GM20431 (cell line): ENCODE data around the gene BRD8.

ENCODE experiments used
- in situ Hi-C: fragments of 300-500 bp; cut with MseI, MboI; formaldehyde crosslinking; loops from one replicate; pipeline ENCODE4 v1.15.0; 2020; ENCODE audit warnings: low sequenced_read_pairs; ENCODE audit not compliant: unreplicated experiment

BRD8 gene

GRCh38 chr5:138109463-138110265 is 68.8 kb downstream of the BRD8 start:
- in situ Hi-C loops = no loop called here

DNA sequence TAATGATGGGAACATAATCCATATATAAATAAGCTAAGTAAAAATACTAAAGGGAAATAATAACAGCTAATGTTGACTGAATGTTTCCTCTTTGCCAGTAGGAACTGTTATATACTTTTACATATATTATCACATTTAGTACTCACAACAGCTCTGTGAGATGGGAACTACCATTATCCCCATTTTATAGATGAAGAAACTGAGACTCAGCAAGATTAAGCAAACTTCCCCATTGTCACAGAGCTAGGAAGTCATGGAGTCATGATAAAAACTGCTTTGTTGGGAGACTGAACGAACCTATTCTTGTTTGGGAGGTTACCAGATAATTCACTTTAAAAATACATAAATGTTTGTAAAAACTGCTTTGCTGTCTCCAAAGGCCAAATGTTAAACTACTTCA is 71.2 kb downstream of the BRD8 start:
- in situ Hi-C loops = no loop called here

GRCh38 chr5:138105709-138106108 is 72.7 kb downstream of the BRD8 start:
- in situ Hi-C loops = no loop called here

DNA sequence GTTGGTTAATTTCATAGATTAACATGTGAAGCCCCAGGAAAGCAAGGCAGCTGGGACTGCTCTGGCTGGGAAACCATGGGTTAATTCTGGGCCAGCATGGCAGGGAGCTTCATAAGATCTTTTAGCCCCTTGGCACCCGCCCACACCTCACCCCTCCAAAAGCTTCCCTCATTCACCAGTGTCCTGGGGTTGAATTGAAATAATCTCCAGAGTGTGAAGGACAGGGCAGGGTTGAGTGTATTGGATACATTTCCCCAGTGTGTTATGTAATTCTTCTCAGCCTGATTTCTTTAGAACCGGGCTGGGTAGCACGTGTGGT is 75.2 kb downstream of the BRD8 start:
- in situ Hi-C loops = no loop called here

DNA sequence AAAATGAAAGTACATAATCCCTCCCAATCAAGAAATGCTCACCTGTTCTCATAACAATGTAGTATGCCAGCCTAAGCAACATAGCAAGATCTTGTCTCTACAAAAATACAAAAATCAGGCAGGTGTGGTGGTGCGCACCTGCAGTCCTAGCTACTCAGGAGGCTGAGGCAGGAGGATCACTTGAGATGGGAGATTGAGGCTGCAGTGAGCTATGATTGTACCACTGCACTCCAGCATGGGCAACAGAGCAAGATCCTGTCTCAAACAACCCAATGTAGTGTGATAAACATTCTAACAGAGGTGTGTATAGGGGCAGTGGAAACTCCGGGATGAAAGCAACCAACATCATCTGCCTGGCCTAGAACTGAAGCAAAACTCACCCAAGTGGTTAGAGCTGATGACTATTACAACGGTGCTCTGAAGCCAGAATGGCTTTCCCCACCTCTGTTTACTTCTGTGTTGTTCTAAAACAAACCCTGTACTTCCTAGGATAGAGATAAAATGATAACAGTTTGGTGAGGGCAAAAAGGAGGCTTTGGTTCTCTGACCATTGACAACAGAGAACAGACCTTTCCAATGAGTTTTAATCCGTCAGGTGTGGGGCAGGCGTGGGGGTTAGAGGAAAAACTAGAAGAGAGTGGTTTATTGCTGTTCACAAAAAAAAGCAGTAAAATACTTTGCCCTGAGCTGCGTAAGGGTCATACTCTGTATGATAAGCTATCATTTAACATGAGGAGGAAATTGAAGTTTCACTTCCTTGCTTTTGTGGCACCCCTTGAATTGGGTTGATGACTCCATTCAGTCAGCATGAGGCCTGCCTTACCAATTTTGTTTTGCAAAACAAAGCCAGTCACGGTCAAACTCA is 75.7 kb downstream of the BRD8 start:
- in situ Hi-C loops = no loop called here

GRCh38 chr5:138096997-138097828 is 81.2 kb downstream of the BRD8 start:
- in situ Hi-C loops = no loop called here

DNA sequence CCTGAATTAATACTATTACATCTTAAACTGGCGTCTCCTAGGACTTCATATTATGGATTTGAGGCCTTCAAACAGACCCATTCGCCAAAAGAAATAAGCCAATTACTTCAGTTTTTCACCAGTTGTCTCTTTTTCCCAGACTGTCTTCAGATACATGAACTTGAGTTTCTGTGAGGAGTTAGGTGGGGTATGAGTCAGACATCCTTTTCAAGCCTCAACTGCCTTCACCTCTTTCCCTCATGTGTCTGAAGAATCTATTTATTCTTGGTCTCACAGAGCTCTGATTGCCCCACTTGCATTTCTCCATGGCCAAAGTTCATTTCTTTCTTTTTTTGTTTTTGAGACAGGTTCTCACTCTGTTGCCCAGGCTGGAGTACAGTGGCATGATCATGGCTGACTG is 82.1 kb downstream of the BRD8 start:
- in situ Hi-C loops = no loop called here

DNA sequence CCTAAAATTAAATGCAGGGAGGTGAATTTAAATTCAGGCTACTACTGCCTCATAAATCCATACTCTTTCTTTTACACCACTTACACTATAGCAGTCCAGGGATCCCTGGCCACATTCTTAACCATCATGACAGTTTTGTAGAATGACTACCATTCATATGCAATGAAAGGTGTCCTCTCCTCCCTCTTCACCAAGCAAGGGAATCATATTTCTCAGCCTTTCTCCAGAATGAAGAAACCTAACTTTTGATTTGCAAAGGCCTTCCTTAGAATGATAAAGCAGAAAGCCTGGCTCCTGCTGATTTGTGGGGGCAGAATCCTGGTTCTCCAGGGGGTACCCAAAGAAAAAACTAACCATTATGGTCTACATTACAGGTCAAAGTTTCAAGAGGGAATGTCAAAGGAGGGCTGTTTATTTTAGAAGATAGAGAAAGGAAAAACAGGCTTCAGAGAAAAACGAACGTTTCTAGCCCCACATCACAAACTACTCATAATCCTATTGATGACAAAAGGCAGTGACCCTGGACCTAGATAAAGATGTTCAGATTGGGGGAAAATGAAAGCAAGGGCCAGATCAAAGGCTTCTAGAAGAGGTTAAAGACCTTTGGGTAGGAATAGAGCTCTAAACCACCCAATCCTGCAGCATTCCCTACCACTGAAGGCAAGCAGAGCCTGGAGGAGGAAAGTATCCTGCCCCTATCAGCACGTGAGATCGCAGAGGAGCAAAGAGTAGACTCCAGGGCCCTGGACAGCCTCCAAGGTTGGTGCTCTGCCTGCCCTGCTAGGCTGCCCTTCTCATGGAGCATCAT is 83.1 kb downstream of the BRD8 start:
- in situ Hi-C loops = no loop called here

DNA sequence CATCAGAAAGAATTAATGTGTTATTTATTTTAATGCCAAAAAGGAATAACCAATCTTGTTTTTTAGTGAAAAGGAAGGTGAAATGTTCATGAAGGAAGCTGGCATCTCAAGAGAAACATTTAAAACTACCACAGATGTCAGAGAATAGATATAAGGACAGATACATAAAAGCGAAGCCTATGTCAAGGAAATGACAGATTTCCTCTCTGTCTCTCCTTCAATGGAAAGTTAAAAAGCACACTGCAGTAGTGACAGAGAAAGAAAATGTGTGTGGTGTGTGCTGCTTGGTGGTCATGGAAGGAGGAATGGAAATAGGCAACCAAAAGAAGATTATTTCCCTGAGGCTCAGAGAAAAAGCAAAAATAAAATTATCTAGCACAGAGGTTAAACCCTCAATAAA is 85.4 kb downstream of the BRD8 start:
- in situ Hi-C loops = no loop called here

DNA sequence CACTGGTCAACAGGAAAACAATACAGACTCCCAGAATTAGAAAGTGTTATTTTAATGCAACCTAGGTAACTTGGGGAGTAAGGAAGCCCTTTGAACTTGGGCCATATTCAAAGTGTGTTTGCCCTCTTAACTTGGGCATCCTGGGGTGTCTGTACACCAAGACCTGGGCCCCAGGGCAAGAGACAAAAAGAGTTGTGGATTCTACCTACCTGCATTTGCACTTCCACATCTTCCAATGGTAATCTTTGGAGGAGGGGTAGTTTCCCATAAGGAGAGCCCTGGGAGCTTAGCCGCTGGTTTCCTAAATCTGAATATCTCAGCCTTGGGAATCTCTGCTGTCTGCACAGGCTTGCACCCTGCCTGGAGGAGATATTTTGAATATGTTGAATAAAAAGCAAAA is 86.1 kb downstream of the BRD8 start:
- in situ Hi-C loops = no loop called here

GRCh38 chr5:138091685-138092084 is 86.7 kb downstream of the BRD8 start:
- in situ Hi-C loops = no loop called here
